Panc1 (cell line): ENCODE measurements around the gene GARRE1.

Source experiments
- POLR2AphosphoS5 ChIP-seq: IDR thresholded peaks from 2 replicates; pipeline ENCODE4 v1.6.1; 2012; ENCODE audit warnings: mild to moderate bottlenecking, low read depth, low read length, moderate library complexity
- SIN3A ChIP-seq: IDR thresholded peaks from 2 replicates; pipeline ENCODE4 v1.6.1; 2012; ENCODE audit warnings: low read depth, mild to moderate bottlenecking, low read length, moderate library complexity, borderline replicate concordance; ENCODE audit not compliant: insufficient read depth
- TF ChIP-seq, protein P1 (sequence below): fragments of 450-650 bp; IDR thresholded peaks from 2 replicates; pipeline ENCODE4 v1.5.1; 2017; ENCODE audit warnings: mild to moderate bottlenecking
- TF ChIP-seq, protein P2 (sequence below), 2 experiments: IDR thresholded peaks; 2 replicates each; pipeline ENCODE4 v1.6.1; 2011 to 2012; ENCODE audit warnings: low read depth in 2 of 2, control low read depth in 1 of 2, low read length in 1 of 2, mild to moderate bottlenecking in 1 of 2, moderate library complexity in 1 of 2; ENCODE audit not compliant: insufficient read depth in 1 of 2

DNA sequence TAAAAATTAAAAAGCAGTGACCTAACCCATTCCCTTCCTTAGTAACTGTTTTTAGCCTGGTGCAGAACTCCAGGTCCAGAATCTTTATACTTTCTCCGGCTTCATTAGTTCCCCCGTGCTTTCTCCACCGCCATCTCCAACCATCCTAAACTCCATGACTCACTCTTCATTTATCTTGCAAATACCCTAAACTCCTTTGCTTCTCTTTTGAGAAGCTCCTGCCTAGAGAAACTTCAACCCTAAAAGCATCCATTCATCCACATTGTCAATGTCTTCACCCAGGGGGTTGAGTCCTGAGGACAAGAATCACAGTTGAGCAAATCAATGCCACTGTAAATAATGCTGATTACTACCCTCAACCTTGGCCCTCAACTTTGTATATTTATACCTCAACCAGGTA, 17.1 kb upstream of the GARRE1 start:
- TF ChIP-seq, protein P1, sequence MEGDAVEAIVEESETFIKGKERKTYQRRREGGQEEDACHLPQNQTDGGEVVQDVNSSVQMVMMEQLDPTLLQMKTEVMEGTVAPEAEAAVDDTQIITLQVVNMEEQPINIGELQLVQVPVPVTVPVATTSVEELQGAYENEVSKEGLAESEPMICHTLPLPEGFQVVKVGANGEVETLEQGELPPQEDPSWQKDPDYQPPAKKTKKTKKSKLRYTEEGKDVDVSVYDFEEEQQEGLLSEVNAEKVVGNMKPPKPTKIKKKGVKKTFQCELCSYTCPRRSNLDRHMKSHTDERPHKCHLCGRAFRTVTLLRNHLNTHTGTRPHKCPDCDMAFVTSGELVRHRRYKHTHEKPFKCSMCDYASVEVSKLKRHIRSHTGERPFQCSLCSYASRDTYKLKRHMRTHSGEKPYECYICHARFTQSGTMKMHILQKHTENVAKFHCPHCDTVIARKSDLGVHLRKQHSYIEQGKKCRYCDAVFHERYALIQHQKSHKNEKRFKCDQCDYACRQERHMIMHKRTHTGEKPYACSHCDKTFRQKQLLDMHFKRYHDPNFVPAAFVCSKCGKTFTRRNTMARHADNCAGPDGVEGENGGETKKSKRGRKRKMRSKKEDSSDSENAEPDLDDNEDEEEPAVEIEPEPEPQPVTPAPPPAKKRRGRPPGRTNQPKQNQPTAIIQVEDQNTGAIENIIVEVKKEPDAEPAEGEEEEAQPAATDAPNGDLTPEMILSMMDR, result no peak
- TF ChIP-seq, protein P2, sequence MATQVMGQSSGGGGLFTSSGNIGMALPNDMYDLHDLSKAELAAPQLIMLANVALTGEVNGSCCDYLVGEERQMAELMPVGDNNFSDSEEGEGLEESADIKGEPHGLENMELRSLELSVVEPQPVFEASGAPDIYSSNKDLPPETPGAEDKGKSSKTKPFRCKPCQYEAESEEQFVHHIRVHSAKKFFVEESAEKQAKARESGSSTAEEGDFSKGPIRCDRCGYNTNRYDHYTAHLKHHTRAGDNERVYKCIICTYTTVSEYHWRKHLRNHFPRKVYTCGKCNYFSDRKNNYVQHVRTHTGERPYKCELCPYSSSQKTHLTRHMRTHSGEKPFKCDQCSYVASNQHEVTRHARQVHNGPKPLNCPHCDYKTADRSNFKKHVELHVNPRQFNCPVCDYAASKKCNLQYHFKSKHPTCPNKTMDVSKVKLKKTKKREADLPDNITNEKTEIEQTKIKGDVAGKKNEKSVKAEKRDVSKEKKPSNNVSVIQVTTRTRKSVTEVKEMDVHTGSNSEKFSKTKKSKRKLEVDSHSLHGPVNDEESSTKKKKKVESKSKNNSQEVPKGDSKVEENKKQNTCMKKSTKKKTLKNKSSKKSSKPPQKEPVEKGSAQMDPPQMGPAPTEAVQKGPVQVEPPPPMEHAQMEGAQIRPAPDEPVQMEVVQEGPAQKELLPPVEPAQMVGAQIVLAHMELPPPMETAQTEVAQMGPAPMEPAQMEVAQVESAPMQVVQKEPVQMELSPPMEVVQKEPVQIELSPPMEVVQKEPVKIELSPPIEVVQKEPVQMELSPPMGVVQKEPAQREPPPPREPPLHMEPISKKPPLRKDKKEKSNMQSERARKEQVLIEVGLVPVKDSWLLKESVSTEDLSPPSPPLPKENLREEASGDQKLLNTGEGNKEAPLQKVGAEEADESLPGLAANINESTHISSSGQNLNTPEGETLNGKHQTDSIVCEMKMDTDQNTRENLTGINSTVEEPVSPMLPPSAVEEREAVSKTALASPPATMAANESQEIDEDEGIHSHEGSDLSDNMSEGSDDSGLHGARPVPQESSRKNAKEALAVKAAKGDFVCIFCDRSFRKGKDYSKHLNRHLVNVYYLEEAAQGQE (IDR thresholded peaks at IDR 0.05; ENCODE audit: insufficient read depth in 1 of 2, low read depth in 2 of 2, low read length in 1 of 2), result no peak
- TF ChIP-seq SIN3A (no peak), POLR2AphosphoS5 (no peak)
